ENCODE results near the gene AK8.

Gene AK8

GRCh38 chr9:132887181-132888120 lies 9.4 kb upstream of the AK8 start:
- no peak for DNase-seq (ENCODE audit: low spot score)

GRCh38 chr9:132886334-132886725 lies 8.2 kb upstream of the AK8 start:
- DNase-seq (ENCODE audit: low spot score): no peak

GRCh38 chr9:132885720-132886333 lies 7.7 kb upstream of the AK8 start:
- DNase-seq (ENCODE audit: low spot score): no peak

GRCh38 chr9:132883349-132884294 lies 5.5 kb upstream of the AK8 start:
- DNase-seq (ENCODE audit: low spot score): no peak

- DNase-seq (ENCODE audit: low spot score): no peak
Measured at GRCh38 chr9:132882616-132883015, 4.5 kb upstream of the AK8 start.

- DNase-seq (ENCODE audit: low spot score): no peak
Measured at GRCh38 chr9:132881826-132882225, 3.7 kb upstream of the AK8 start.

- no peak for DNase-seq (ENCODE audit: low spot score)
Measured at GRCh38 chr9:132880324-132880661, 2.2 kb upstream of the AK8 start.

- no peak for DNase-seq (ENCODE audit: low spot score)
Measured at GRCh38 chr9:132879457-132880323, 1.6 kb upstream of the AK8 start.

- peak; percentile 78 for DNase-seq (ENCODE audit: low spot score)
Measured at GRCh38 chr9:132878695-132879456, 792 bp upstream of the AK8 start, which contains the start of gene SPACA9. SPACA9 (plus strand) TSS chr9:132878898; CDS start chr9:132883948, 5,050 bp downstream.

- no peak for DNase-seq (ENCODE audit: low spot score)
Measured at GRCh38 chr9:132877458-132877823, 643 bp downstream of the AK8 start.

- DNase-seq (ENCODE audit: low spot score): no peak
Measured at GRCh38 chr9:132876849-132877248, 1.2 kb downstream of the AK8 start.

GRCh38 chr9:132875159-132875558 lies 2.9 kb downstream of the AK8 start:
- no peak for DNase-seq (ENCODE audit: low spot score)

- no peak for DNase-seq (ENCODE audit: low spot score)
Measured at GRCh38 chr9:132873403-132873802, 4.7 kb downstream of the AK8 start.

GRCh38 chr9:132869266-132869665 lies 8.8 kb downstream of the AK8 start:
- no peak for DNase-seq (ENCODE audit: low spot score)

GRCh38 chr9:132866898-132867297 lies 11.2 kb downstream of the AK8 start:
- no peak for DNase-seq (ENCODE audit: low spot score)

- no peak for DNase-seq (ENCODE audit: low spot score)
Measured at GRCh38 chr9:132864691-132865090, 13.4 kb downstream of the AK8 start.

- DNase-seq (ENCODE audit: low spot score): no peak
Measured at GRCh38 chr9:132864277-132864676, 13.8 kb downstream of the AK8 start.

- DNase-seq (ENCODE audit: low spot score): no peak
Measured at GRCh38 chr9:132863096-132863495, 15.0 kb downstream of the AK8 start.

- no peak for DNase-seq (ENCODE audit: low spot score)
Measured at GRCh38 chr9:132862533-132862932, 15.6 kb downstream of the AK8 start.

- DNase-seq (ENCODE audit: low spot score): no peak
Measured at GRCh38 chr9:132861666-132862065, 16.4 kb downstream of the AK8 start.

- no peak for DNase-seq (ENCODE audit: low spot score)
Measured at GRCh38 chr9:132858751-132859150, 19.3 kb downstream of the AK8 start.

Measured in ecto neural progenitor cell (in vitro differentiated cells).